SKM-1 treated with dmso at 0.1 percent for 144 hours (cell line): ENCODE measurements around the gene MMP8.

Experiments
- DNase-seq: peaks from one replicate; lab custom pipeline; 2025; ENCODE audit not compliant: unreplicated experiment; lab: John Stamatoyannopoulos, UW

MMP8 gene

DNA sequence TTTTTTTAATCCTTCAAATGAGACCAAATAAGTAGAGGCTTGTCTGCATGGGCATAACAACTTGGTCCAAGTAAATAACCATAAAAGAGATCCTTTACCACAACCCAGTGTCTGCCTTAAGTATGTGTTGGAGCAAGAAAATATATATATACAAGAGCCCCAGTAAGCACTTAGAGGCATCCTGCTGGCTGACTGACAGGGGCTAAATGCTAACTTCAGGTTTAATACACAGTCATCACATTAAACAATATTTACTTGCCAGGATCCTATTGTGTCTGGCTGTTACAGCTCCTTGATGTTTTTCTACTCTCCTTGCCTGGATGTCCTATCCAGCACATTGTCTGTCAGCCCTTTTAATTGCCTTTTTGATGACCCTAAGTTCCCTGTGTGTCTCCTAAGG lies 62.1 kb downstream of the MMP8 start:
- no peak for DNase-seq
